Parathyroid adenoma (tissue), 2 donors: ENCODE measurements around the gene EFCAB6.

Experiments used
- H2AFZ ChIP-seq: fragments of 300-600 bp; sonication (generic); one replicate; pipeline ENCODE4 v1.7.0; 2017; ENCODE audit warnings: antibody characterized with exemption, mild to moderate bottlenecking
- H3K27ac ChIP-seq: fragments of 300-600 bp; sonication (generic); one replicate; pipeline ENCODE4 v1.7.0; 2017
- H3K27me3 ChIP-seq: fragments of 300-600 bp; sonication (generic); one replicate; pipeline ENCODE4 v1.7.0; 2017; ENCODE audit warnings: low read length; ENCODE audit not compliant: control insufficient read depth, insufficient read depth
- H3K36me3 ChIP-seq: fragments of 300-600 bp; sonication (generic); one replicate; pipeline ENCODE4 v1.7.0; 2017; ENCODE audit warnings: low read length; ENCODE audit not compliant: control insufficient read depth, insufficient read depth
- H3K4me1 ChIP-seq: fragments of 300-600 bp; sonication (generic); one replicate; pipeline ENCODE4 v1.7.0; 2017; ENCODE audit warnings: control low read depth
- H3K4me2 ChIP-seq: fragments of 300-600 bp; sonication (generic); one replicate; pipeline ENCODE4 v1.7.0; 2017; ENCODE audit warnings: low read length
- H3K4me3 ChIP-seq: fragments of 300-600 bp; sonication (generic); one replicate; pipeline ENCODE4 v1.7.0; 2017; ENCODE audit warnings: low read depth, low read length
- H3K79me2 ChIP-seq: fragments of 300-600 bp; sonication (generic); one replicate; pipeline ENCODE4 v1.7.0; 2017; ENCODE audit warnings: control low read depth
- H3K9ac ChIP-seq: fragments of 300-600 bp; sonication (generic); one replicate; pipeline ENCODE4 v1.7.0; 2017; ENCODE audit warnings: mild to moderate bottlenecking
- H3K9me3 ChIP-seq: fragments of 300-600 bp; sonication (generic); one replicate; pipeline ENCODE4 v1.7.0; 2017; ENCODE audit warnings: low read length; ENCODE audit not compliant: control insufficient read depth
- TF ChIP-seq, protein P1 (sequence below): fragments of 300-600 bp; sonication (generic); IDR thresholded peaks from one replicate; pipeline ENCODE4 v1.7.0; 2017; ENCODE audit warnings: antibody characterized with exemption, mild to moderate bottlenecking
- donor health status: primary hyperparathyroidism.

Gene EFCAB6

GRCh38 chr22:43812890-43813289, 785 bp upstream of the EFCAB6 start:
- Histone ChIP-seq H3K4me1 (peaks cover 5% of the 10 kb centered on the region), H3K36me3 (no peaks in the 10 kb centered on the region), H3K79me2 (no peaks in the 10 kb centered on the region), H3K27ac (no peak overlapping the region), H2AFZ (peak overlapping the region; percentile 92), H3K9ac (no peak overlapping the region), H3K4me3 (peak overlapping the region; percentile 86), H3K27me3 (no peaks in the 10 kb centered on the region), H3K9me3 (no peaks in the 10 kb centered on the region), H3K4me2 (peak overlapping the region; percentile 80)
- TF ChIP-seq, protein P1, sequence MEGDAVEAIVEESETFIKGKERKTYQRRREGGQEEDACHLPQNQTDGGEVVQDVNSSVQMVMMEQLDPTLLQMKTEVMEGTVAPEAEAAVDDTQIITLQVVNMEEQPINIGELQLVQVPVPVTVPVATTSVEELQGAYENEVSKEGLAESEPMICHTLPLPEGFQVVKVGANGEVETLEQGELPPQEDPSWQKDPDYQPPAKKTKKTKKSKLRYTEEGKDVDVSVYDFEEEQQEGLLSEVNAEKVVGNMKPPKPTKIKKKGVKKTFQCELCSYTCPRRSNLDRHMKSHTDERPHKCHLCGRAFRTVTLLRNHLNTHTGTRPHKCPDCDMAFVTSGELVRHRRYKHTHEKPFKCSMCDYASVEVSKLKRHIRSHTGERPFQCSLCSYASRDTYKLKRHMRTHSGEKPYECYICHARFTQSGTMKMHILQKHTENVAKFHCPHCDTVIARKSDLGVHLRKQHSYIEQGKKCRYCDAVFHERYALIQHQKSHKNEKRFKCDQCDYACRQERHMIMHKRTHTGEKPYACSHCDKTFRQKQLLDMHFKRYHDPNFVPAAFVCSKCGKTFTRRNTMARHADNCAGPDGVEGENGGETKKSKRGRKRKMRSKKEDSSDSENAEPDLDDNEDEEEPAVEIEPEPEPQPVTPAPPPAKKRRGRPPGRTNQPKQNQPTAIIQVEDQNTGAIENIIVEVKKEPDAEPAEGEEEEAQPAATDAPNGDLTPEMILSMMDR = no peak

DNA sequence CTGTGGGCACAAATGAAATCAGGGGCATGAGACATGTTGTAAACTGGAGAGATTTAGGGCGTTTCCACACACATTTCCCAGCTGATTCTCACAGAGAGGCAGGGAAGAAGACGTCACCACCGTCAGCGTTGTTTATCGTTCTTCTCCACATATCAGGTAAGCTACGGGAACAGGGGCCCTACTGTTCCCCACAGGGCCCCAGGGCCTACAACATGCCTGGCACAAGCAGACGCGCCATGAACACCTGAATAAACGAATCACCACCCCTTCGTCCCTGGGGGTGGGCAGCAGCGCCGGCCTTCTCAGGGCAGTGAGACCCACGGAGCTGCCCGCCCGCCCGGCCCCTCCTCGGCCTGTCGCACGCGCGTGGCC, 342 bp downstream of the EFCAB6 start:
- no peaks in the 10 kb centered on the region for H3K36me3 ChIP-seq
- H3K4me1 ChIP-seq = peaks cover 5% of the 10 kb centered on the region
- H3K4me3 ChIP-seq = peak overlapping the region; percentile 86
- no peaks in the 10 kb centered on the region for H3K79me2 ChIP-seq
- peak overlapping the region; percentile 80 for H3K4me2 ChIP-seq
- no peaks in the 10 kb centered on the region for H3K27me3 ChIP-seq
- peak overlapping the region; percentile 92 for H2AFZ ChIP-seq
- TF ChIP-seq, protein P1 = no peak
- H3K9me3 ChIP-seq = no peaks in the 10 kb centered on the region
- no peak overlapping the region for H3K9ac ChIP-seq
- peak overlapping the region; percentile 66 for H3K27ac ChIP-seq

GRCh38 chr22:43802897-43803495, 9.1 kb downstream of the EFCAB6 start:
- H3K4me2 ChIP-seq = no peak overlapping the region
- H3K27ac ChIP-seq = no peak overlapping the region
- H2AFZ ChIP-seq = no peak overlapping the region
- H3K27me3 ChIP-seq = no peaks in the 10 kb centered on the region
- TF ChIP-seq, protein P1 = no peak
- no peak overlapping the region for H3K4me3 ChIP-seq
- H3K4me1 ChIP-seq = no peaks in the 10 kb centered on the region
- H3K79me2 ChIP-seq = no peaks in the 10 kb centered on the region
- H3K36me3 ChIP-seq = no peaks in the 10 kb centered on the region
- H3K9ac ChIP-seq = no peak overlapping the region
- H3K9me3 ChIP-seq = no peaks in the 10 kb centered on the region

GRCh38 chr22:43800970-43801369, 11.1 kb downstream of the EFCAB6 start:
- TF ChIP-seq, protein P1 = no peak

DNA sequence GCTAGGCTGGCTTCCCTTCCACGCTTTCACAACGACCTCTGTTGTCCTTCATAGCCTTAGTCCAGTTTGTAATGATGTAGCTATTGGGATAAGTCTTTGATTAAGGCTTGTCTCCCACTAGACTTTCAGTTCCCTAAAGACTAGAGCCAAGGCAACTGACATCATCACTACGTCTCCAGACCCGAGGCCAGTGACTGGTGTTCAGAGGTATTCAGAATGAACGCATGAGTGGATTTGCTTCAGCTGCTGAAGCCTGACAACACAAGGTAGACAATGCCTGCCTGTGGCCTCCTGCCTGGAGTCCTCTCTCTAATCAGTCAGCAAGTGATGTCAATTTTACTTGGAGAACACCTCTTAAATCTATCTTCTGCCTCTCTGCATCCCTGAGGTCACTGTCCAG, 13.6 kb downstream of the EFCAB6 start:
- H3K4me3 ChIP-seq = no peak overlapping the region
- no peak overlapping the region for H3K27ac ChIP-seq
- H2AFZ ChIP-seq = no peak overlapping the region
- no peak overlapping the region for H3K9ac ChIP-seq
- TF ChIP-seq, protein P1 = no peak
- H3K4me1 ChIP-seq = no peaks in the 10 kb centered on the region
- no peaks in the 10 kb centered on the region for H3K79me2 ChIP-seq
- no peaks in the 10 kb centered on the region for H3K27me3 ChIP-seq
- no peak overlapping the region for H3K4me2 ChIP-seq
- H3K9me3 ChIP-seq = no peaks in the 10 kb centered on the region
- no peaks in the 10 kb centered on the region for H3K36me3 ChIP-seq

More at GRCh38 chr22:43800970-43801369, 11.1 kb downstream of the EFCAB6 start:
- H2AFZ ChIP-seq = no peak overlapping the region
- H3K9me3 ChIP-seq = no peaks in the 10 kb centered on the region
- no peaks in the 10 kb centered on the region for H3K79me2 ChIP-seq
- H3K27me3 ChIP-seq = no peaks in the 10 kb centered on the region
- H3K36me3 ChIP-seq = no peaks in the 10 kb centered on the region
- H3K4me2 ChIP-seq = no peak overlapping the region
- H3K27ac ChIP-seq = no peak overlapping the region
- H3K9ac ChIP-seq = no peak overlapping the region
- no peaks in the 10 kb centered on the region for H3K4me1 ChIP-seq
- no peak overlapping the region for H3K4me3 ChIP-seq
